ENCODE measurements around the gene DNAH1. TPM values are rescaled to one million over a fixed set of nuclear protein-coding genes. Genes with fewer than 3 reads are reported as not detected.

Gene DNAH1
- total RNA-seq, 4 donors from 2014 or later: 12.0 to 26.1 (median 15.5) TPM

DNA sequence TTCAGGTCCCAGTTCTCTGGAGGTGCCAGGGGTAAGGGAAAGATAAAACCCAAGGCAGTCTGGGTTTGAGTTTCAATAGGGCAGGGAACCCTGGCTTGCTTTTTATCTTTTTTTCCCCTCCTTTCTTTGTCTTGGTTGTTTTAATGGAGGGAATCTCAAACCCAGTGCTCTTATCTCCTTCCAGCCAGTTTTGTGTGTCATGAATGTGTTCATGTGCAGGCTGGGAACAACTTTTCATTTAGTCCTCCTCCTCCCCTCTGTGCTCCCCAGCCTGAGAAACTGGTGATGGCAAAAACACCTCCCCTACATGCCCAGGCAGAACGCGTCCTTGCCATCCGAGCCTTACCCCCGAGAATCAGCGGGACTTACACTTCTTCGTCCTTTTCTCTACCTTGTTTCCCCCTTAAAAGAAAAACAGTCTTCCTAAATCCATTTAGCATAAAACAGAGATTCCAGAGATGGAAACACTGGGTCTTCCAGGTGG lies 117.9 kb downstream of the DNAH1 start:
- Histone ChIP-seq H3K9me3 (no peaks in the 10 kb centered on the region), H3K27ac (peak overlapping the region in 3 of 4 donors; percentile 69 to 76 (median 74)), H3K27me3 (no peaks in the 10 kb centered on the region), H3K4me1 (peaks cover 0 to 56% (median 23%) of the 10 kb centered on the region in 4 donors), H3K4me3 (no peak overlapping the region), H3K36me3 (peaks cover 0 to 16% (median 0%) of the 10 kb centered on the region in 3 donors)
- no peak for DNase-seq (ENCODE audit: low spot score in 2 of 2)
- 83 to 85% methylated on average over 6 of the region's 6 CpGs for WGBS, 2 donors
- TF ChIP-seq EP300 (IDR thresholded peaks at IDR 0.05) (no peak), POLR2A (IDR thresholded peaks at IDR 0.05) (no peak)
- TF ChIP-seq, protein P1, sequence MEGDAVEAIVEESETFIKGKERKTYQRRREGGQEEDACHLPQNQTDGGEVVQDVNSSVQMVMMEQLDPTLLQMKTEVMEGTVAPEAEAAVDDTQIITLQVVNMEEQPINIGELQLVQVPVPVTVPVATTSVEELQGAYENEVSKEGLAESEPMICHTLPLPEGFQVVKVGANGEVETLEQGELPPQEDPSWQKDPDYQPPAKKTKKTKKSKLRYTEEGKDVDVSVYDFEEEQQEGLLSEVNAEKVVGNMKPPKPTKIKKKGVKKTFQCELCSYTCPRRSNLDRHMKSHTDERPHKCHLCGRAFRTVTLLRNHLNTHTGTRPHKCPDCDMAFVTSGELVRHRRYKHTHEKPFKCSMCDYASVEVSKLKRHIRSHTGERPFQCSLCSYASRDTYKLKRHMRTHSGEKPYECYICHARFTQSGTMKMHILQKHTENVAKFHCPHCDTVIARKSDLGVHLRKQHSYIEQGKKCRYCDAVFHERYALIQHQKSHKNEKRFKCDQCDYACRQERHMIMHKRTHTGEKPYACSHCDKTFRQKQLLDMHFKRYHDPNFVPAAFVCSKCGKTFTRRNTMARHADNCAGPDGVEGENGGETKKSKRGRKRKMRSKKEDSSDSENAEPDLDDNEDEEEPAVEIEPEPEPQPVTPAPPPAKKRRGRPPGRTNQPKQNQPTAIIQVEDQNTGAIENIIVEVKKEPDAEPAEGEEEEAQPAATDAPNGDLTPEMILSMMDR (IDR thresholded peaks at IDR 0.05): no peak

DNA sequence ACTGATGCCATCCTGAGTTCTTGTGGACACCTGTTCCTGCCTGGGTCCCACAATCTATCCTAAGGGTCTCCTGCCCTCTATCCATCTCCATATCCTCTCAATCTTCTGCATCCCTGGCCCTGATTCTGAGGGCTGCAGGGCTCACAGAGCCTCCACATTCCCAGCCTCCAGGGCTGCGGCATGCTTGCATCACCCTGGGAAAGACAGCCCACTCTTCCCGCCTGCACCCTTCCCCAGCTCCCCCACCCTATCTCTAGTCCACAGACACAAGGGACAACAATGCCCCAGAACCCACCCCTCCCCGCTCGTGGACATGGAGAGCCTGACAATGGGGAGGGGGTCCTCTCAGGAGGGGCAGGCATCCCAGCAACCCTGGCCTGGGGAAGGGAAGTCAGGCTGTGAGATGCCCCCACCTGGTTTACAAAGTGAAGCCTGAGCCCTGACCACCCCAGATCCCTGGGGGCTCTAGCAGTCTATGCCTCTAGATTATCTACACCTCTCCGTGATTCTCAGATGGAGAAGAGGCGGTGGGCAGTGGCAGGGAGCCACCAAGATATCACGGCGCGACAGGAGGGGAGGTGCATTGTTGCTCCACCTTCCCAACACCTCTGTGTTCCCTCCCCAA lies 118.5 kb downstream of the DNAH1 start:
- 81 to 86% methylated on average over 7 to 9 of the region's 9 CpGs for WGBS, 2 donors
- Histone ChIP-seq H3K4me3 (no peak overlapping the region), H3K36me3 (peaks cover 0 to 19% (median 0%) of the 10 kb centered on the region in 3 donors), H3K4me1 (peaks cover 0 to 52% (median 21%) of the 10 kb centered on the region in 4 donors), H3K27ac (peak overlapping the region in 3 of 4 donors; percentile 29 to 76 (median 74)), H3K9me3 (no peaks in the 10 kb centered on the region), H3K27me3 (no peaks in the 10 kb centered on the region)
- DNase-seq (ENCODE audit: low spot score in 2 of 2): no peak
- TF ChIP-seq, protein P1 (IDR thresholded peaks at IDR 0.05): no peak
- no peak for TF ChIP-seq POLR2A (IDR thresholded peaks at IDR 0.05)
- no peak for TF ChIP-seq EP300 (IDR thresholded peaks at IDR 0.05)

DNA sequence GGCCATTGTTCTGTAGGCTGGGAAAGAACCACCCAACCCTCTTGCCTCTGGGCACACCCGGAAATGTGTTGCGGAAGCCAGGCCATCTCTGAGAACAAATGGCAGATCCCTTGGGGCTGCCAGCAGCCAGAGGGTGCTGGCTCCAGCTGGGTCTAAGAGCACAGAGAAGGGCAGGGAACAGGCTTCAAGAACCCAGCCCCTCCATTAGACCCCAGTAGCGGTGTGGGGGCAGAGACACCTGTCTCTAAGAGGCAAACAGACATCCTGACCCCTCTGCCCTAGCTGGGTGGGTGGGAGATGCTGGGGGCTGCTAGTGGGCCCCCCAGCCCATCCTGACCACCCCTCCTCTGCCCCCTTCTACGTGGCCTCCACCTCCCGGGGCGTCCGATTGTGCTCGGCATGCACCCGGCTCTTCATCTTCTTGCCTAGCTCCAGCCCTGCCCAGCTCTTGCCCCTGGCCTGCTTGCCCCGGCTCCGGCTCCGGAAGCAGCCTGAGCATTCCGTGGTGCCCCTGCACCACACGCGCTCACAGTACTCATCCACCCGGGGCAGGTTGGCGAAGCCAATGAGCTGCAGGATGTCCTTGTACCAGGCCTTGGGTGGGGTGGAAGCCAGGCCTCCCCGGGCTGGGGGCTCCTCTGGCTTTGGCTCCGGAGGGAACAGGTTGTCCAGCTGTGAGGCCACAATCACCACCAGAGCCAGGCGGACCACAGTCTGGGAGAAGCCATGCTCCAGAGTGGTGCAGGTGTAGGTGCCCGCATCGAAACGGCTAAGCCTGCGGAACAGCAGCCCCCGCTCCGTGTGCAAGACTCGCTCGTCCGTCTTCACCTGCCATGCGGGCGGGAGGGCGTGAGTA lies 119.4 kb downstream of the DNAH1 start:
- H3K4me1 ChIP-seq: peaks cover 0 to 52% (median 21%) of the 10 kb centered on the region in 4 donors
- no peaks in the 10 kb centered on the region for H3K9me3 ChIP-seq
- 80 to 85% methylated on average over 17 to 27 of the region's 32 CpGs for WGBS, 2 donors
- no peak for DNase-seq (ENCODE audit: low spot score in 2 of 2)
- TF ChIP-seq, protein P1 (IDR thresholded peaks at IDR 0.05): no peak
- TF ChIP-seq POLR2A (IDR thresholded peaks at IDR 0.05) (no peak), EP300 (IDR thresholded peaks at IDR 0.05) (no peak)
- H3K36me3 ChIP-seq: peaks cover 0 to 28% (median 0%) of the 10 kb centered on the region in 3 donors
- H3K27ac ChIP-seq: peak overlapping the region in 3 of 4 donors; percentile 28 to 76 (median 29)
- H3K4me3 ChIP-seq: no peak overlapping the region
- H3K27me3 ChIP-seq: no peaks in the 10 kb centered on the region

DNA sequence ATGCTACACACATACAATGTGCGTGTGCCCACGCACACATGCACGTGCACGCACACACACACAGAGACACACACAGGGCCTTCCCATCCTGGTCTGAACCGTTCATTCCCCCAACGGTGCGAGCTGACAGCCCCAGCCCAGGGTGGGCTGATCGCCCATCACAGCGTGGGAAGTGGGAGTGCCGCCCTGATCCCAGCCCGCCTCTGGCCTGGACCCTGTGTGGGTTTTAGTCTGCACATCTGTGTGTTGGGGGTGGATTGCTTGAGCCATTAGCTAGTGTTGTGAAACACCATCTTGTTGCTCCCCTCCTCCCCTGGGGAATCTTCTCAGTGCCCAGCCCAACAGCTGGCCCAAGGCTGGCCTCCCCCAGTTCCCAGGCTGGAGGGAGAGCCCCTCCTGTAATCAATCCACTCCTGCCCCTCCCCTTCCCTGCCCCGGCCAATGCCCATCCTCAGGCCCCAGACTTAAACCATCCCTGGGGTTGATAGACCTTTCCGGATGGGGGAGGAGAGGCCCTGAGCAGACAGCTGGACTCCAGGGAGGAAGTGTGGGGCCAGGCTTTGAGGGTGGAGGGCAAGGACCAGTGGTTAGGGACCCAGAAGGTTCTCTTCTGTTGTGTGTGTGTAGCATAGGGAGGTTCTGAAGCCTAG lies 120.5 kb downstream of the DNAH1 start:
- H3K9me3 ChIP-seq: no peaks in the 10 kb centered on the region

More for the DNA sequence above, 120.5 kb downstream of the DNAH1 start:
- TF ChIP-seq EP300 (IDR thresholded peaks at IDR 0.05) (peak in 1 of 2 donors; percentile 10), POLR2A (IDR thresholded peaks at IDR 0.05) (no peak)
- TF ChIP-seq, protein P1 (IDR thresholded peaks at IDR 0.05): no peak
- 68 to 69% methylated on average over 7 to 13 of the region's 13 CpGs for WGBS, 2 donors
- Histone ChIP-seq H3K4me3 (no peak overlapping the region), H3K36me3 (peaks cover 0 to 35% (median 0%) of the 10 kb centered on the region in 3 donors), H3K27me3 (no peaks in the 10 kb centered on the region), H3K4me1 (peaks cover 0 to 56% (median 21%) of the 10 kb centered on the region in 4 donors), H3K27ac (peak overlapping the region in 2 of 4 donors; percentile 18 to 56)
- no peak for DNase-seq (ENCODE audit: low spot score in 2 of 2)
